Peyer's patch (tissue), 4 donors: ENCODE data around the gene ADM2.

Experiments
- POLR2A ChIP-seq, 2 donors: fragments of 450-650 bp; IDR thresholded peaks; one replicate each; pipeline ENCODE4 v1.5.1; 2017; ENCODE audit warnings: antibody characterized with exemption in 2 of 2, mild to moderate bottlenecking in 2 of 2, moderate library complexity in 2 of 2
- TF ChIP-seq, protein P1 (sequence below), 6 experiments: fragments of 450-650 bp in 4 of 6; fragments of 200-600 bp in 2 of 6; sonication (generic) in 1 of 6; IDR thresholded peaks; one replicate each; pipeline ENCODE4 v1.5.1; 2017 to 2019; ENCODE audit warnings: antibody characterized with exemption in 6 of 6, mild to moderate bottlenecking in 3 of 6, moderate library complexity in 1 of 6

DNA sequence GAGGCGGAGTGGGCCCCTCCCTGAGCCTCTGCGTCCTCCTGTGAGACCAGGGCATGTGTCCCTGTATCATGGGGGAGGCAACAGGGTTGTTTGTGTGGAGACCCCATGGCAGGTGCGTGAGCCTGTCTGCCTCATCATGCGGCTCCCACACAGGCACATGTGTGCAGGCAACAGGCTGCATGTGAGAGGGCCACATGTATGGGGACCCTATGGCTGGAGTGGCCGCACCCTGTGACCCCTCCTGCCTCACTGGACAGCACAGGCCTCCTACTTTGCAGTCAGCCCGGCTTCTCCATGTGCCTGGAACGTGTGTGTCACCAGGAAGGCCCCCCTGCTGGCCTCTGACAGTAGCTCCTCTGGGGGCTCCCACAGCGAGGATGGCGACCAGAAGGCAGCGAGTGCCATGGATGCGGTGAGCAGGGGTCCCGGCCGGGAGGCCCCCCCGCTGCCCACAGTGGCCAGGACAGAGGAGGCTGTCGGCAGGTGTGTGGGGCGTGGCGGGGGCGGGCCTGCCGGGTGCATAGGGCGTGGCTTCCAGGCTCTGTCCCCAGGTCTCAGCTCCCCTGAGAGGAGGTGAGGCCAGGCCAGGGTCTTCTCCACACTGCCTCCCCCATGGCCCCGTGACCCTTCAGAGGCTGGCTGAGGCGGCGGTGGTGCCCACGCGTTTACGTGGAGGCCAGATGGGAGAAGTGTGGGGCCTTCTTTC lies 40.6 kb upstream of the ADM2 start:
- TF ChIP-seq, protein P1, sequence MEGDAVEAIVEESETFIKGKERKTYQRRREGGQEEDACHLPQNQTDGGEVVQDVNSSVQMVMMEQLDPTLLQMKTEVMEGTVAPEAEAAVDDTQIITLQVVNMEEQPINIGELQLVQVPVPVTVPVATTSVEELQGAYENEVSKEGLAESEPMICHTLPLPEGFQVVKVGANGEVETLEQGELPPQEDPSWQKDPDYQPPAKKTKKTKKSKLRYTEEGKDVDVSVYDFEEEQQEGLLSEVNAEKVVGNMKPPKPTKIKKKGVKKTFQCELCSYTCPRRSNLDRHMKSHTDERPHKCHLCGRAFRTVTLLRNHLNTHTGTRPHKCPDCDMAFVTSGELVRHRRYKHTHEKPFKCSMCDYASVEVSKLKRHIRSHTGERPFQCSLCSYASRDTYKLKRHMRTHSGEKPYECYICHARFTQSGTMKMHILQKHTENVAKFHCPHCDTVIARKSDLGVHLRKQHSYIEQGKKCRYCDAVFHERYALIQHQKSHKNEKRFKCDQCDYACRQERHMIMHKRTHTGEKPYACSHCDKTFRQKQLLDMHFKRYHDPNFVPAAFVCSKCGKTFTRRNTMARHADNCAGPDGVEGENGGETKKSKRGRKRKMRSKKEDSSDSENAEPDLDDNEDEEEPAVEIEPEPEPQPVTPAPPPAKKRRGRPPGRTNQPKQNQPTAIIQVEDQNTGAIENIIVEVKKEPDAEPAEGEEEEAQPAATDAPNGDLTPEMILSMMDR (IDR thresholded peaks at IDR 0.05): no peak
- TF ChIP-seq POLR2A (IDR thresholded peaks at IDR 0.05): no peak
